GM18870 (cell line): ENCODE results near the gene GBP4.
"Not testable (repeated sequence)": the region's sequence is repeated elsewhere in the genome, so short reads cannot be mapped to it uniquely, and the experiment has no call there.

Experiments used
- ATAC-seq: cut with Tn5 transposase; IDR thresholded peaks from one replicate; pipeline ENCODE4 v1.9.1; 2021; ENCODE audit warnings: moderate library complexity; ENCODE audit not compliant: unreplicated experiment

Gene GBP4, protein sequence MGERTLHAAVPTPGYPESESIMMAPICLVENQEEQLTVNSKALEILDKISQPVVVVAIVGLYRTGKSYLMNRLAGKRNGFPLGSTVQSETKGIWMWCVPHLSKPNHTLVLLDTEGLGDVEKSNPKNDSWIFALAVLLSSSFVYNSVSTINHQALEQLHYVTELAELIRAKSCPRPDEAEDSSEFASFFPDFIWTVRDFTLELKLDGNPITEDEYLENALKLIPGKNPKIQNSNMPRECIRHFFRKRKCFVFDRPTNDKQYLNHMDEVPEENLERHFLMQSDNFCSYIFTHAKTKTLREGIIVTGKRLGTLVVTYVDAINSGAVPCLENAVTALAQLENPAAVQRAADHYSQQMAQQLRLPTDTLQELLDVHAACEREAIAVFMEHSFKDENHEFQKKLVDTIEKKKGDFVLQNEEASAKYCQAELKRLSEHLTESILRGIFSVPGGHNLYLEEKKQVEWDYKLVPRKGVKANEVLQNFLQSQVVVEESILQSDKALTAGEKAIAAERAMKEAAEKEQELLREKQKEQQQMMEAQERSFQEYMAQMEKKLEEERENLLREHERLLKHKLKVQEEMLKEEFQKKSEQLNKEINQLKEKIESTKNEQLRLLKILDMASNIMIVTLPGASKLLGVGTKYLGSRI

DNA sequence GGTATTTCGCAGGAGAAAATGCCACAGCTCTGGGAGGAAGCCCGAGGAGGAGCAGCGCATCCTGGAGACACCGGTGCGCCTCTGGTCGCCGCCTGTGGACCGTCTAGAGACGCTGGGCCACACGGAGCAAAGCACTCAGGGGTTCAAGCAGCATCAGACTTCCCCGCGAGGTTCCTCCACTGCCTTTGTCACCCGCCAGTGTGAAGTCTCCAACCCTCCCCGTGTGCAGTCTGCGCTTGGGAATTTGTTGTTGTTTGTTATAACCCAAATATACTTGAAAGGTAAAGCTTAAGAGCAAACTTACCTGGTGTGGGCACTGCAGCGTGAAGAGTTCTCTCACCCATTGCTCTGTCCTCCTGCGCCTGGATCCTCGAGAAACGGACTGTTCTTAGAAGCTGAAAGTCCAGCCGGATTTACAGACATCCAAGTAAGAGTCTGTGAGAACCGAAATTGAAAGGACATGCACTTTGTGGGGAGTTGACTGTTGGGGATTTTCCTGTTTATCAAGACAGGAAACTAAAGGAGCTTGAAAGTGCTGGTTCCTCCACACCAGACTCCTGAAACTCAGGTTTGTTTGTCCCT is at the start of gene GBP4:
GBP4 (minus strand) TSS at position 452 of the 582 bp plus-strand sequence; CDS start at position 344, 108 bp downstream.
- peak; percentile 57 for ATAC-seq

GRCh38 chr1:89243046-89243445 is 44.3 kb upstream of the GBP4 start:
- ATAC-seq = no peak

DNA sequence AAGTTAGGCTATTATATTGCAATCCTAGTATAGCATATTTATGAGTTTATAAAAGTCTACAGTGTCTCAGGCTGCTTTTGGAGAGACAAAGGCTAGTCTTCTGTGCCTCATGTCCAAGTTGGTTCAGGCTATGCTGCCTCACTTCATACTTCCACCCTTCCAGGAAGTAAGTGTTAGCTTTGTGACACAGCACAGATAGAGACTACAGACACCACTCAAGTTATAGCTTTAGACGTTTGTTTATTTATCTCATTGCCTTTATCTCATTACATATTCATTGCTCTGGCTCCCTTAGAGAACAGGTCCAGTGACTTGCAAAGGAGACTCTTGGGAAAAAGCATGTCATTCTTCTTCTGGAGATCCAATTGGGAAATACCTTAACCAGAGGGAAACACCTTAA is 22.6 kb upstream of the GBP4 start:
- ATAC-seq = no peak

- not testable (repeated sequence) for ATAC-seq
These were observed 21.1 kb upstream of the GBP4 start for GRCh38 chr1:89219851-89220250.

- ATAC-seq = not testable (repeated sequence)
These were observed 20.2 kb upstream of the GBP4 start for GRCh38 chr1:89218941-89219340.

DNA sequence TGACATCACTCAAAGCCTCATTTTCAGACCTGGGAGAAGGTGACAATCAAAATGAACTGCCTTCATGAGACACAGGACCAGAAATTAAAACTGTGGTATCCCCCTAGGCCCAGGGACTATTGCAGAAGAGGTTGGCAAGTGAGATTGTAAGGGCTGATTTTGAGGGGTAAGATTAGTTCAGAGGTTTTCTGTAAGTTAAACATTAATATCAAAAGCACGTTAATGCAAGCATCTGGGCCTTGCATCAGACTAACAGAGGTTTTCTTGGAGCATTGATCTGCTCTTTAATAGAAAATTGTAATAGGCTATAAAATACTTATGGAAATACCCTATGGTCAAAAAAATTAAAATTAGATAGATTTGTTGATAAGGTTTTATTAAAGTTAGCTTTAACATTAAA is 14.6 kb upstream of the GBP4 start:
- no peak for ATAC-seq

DNA sequence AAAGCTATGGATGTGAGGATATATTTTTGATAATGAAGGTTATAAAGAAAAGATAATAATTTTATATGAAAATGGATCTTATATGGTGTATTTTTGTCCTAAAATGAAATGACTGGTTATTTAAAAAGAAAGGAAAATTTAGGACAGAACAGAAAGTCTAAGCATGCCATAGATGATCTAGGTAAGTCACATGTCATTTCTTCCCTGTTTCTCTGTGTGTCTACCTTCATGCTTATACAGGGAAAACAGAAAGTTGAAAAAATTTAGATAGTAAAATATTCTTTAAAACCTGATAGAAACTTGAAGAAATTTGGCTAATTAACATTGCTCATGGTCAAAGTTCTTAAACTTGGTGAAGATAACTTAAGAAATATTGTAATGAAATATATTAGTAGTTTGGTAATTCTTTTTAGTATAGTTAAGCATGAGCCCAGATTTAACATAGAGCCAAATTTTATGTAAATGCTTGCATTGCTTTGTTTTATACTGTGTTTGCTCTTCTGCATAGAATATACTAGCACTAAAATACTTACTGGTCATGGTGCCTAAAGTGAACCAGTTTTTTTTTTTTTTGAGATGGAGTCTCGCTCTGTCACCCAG is 12.4 kb upstream of the GBP4 start:
- ATAC-seq = no peak

DNA sequence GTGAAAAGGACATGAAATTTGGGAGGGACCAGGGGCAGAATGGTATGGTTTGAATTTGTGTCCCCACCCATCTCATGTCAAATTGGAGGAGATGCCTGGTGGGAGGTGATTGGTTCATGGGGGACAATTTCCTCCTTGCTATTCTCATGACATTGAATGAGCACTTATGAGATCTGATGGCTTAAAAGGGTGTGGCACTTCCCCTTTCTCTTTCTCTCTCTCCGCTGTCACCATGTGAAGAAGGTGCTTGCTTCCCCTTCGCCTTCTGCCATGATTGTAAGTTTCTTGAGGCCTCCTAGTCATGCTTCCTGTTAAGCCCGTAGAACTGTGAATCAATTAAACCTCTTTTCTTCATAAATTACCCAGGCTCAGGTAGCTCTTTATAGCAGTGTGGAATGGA is 7.6 kb upstream of the GBP4 start:
- ATAC-seq = no peak

DNA sequence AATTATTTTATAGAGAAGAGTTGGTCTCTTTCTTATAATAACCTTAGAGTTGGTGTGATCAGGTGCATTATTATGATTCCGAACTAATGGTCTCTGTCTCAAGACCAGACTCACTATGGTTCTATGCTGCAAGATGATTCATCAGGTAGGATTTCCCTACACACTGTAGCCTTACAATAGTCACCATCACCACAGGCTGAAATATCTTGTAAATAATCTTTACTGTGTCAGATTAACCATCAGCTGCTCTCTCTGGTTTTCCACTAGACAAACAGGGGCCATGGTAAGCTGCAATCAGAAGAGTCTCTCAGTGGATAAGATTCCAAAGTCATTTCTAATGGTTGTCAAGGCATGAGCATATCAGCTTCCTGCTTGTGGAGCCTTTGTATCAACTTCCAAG is 4.4 kb upstream of the GBP4 start:
- no peak for ATAC-seq

DNA sequence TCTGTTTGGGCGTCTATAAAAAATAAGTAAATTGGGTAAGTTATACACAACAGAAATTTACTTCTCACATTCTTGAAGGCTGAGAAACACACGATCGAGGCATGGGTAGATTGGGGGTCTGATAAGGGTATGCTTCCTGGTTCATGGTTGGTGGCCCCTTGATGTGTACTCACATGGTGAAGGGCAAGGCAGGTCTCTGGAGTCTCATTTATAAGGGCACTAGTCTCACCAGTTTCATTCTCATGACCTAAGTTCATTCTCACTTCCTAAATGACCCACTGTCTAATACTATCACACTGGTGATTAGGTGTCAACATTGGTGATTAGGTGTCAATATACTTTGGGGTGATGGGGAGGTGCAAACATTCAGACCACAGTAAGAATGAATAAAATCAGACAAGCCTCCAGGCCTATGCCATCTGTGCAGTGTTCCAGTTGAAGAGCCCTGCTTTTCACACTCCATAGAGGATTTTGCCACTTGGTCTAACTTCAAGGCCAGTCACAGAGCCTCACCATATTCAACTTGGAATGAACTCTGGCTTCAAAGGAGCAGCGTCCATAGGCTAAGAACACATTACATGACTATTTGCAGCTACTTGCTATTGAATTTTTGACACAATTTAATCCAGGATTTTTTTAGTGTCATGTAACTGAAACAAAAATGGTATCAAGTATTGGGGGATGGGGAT is 2.5 kb upstream of the GBP4 start:
- ATAC-seq = peak; percentile 83

- ATAC-seq = no peak
These were observed 1.9 kb upstream of the GBP4 start for GRCh38 chr1:89200663-89201062.

DNA sequence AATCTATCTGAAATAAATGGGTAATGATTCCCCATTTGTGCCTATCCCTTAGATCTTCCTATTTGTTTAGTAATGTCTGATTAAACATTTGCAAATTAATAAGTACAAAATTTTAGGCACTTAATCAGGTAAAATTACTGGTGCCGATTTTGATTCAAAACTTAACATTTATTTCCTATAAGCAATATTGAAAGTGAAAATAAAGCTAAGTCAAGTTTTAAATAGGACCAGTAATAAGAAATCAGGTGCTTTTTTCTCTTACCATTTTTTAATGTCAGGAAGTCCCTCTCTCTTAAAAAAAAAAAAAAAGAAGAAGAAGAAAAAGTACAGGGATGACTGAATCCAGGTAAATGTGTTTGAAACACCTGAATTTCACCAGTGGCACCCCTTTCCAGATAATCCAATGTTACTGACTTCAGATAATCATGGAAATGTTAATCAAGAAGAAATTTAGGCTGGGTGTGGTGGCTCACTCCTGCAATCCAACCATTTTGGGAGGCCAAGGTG is 836 bp upstream of the GBP4 start:
- ATAC-seq = no peak

GRCh38 chr1:89198081-89198480 is 661 bp downstream of the GBP4 start:
- ATAC-seq = no peak

DNA sequence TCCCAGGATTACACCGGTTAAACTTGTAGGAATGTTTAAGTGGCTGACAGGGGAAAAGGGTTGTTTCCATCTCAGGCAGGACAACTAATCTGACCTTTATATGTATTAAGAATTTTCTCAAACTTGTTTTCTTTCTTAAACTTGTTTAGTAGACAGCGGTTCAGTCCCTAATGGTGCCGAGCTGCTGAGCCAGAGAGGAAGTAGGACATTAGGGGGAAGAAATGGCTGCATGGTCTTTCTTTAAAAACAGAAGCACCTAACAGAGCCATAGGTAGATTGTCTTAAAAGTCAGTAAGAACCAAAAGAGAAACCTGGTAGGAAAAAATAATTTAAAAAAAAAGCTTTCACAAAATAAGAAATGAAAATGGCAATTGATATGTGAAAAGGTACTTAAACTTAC is 3.3 kb downstream of the GBP4 start:
- ATAC-seq = no peak

DNA sequence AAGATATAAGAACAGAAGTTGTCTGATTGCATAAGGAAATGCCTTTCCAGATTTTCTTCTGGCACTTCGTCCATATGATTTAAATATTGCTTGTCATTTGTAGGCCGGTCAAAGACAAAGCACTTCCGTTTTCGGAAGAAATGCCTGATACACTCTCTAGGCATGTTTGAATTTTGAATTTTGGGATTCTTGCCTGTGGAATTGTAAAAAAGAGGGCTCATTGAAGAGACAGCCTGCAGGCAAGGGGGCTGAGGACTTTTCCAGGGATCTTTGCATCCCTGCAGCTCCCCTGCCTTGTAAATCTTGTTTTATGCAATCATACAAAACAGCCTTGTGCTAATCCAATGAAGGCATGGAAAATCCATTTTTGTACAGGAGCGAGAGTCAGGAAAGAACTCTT is 7.4 kb downstream of the GBP4 start:
- no peak for ATAC-seq

GRCh38 chr1:89190017-89190416 is 8.7 kb downstream of the GBP4 start:
- no peak for ATAC-seq

GRCh38 chr1:89179343-89179742 is 19.4 kb downstream of the GBP4 start:
- no peak for ATAC-seq

DNA sequence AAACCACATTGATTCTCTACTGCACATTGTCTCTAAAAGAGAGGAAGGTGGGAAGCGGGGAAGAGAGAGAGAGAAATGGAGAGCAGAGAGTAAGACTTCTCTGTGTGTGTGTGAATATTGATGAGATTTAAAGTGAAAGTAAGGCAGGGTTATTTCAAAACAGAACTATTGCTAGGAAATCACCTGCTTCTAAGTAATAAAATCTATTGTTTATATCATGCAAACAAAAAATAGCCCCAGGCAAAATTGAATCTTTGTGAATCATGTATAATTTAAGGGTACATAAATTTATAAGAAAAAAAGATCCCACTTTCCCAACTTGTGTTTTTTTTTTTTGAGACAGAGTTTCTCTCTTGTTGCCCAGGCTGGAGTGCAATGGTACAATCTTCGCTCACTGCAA is 21.8 kb downstream of the GBP4 start:
- ATAC-seq = no peak

DNA sequence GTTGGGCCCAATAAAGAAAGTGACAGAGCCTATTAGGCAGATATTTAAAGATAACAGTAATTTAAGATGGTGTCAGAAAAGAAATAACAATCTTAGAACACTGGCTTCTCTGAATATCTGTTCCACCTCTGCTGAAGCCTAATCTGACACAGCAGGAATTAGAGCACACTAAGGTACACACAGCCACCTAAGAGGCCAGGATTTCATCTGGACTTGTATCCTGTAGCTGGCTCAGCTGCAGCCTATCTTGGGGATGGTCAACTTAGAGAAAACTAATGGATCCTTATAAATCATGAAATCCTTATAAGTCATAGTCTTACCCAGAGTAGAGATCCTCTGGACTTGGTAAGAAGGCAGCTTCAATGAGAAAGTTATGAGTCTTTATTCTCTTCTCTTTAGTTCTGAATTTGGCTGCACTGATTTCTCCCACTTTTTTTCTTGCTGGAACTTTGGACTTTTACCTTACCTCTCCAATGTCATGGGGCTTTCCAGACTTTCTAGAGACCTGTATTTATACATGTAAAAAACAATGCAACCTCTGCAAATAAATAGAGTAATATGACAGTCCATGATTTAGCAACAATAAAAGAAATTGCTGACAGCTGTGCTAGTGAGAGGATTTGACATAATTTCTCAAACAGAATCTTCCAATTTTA is 23.0 kb downstream of the GBP4 start, which contains the start of gene GBP7:
GBP7 (minus strand) TSS at position 403 of the 656 bp plus-strand sequence. CDS start 4,068 bp downstream, outside the sequence.
- no peak for ATAC-seq

GRCh38 chr1:89174491-89174890 is 24.3 kb downstream of the GBP4 start:
- no peak for ATAC-seq
